IMR-90 (cell line): ENCODE data around the gene KDM2A. TPM values are rescaled to one million over a fixed set of nuclear protein-coding genes. Genes with fewer than 3 reads are reported as not detected.

Experiments used
- ATAC-seq: fragments of 200-7000 bp; cut with Tn5 transposase; 2 replicates; pipeline ENCODE4 v1.9.1; 2020; ENCODE audit warnings: low read depth, mild to moderate bottlenecking, moderate library complexity
- BruUV-seq: library from RNA; stranded (reverse); fragments of 400-500 nt; replicated peaks from 2 replicates; lab custom pipeline; 2021; lab: Mats Ljungman, UMichigan
- CTCF ChIA-PET: fragments of 300-600 bp; formaldehyde crosslinking; extraction: SDS; loops from one replicate; lab custom pipeline; 2021; ENCODE audit warnings: antibody characterized with exemption; lab: Yijun Ruan, JAX
- POLR2A ChIA-PET: fragments of 300-600 bp; sonication (Branson Sonifier 250); formaldehyde crosslinking; loops from one replicate; lab custom pipeline; 2022; ENCODE audit warnings: antibody characterized with exemption; ENCODE audit not compliant: unreplicated experiment; lab: Charles Lee
- DNase-seq: peaks from one replicate; pipeline ENCODE4 v3.0.0; 2013
- H2AFZ ChIP-seq: replicated peaks from 2 replicates; pipeline ENCODE3; 2013; ENCODE audit warnings: low read length, mild to moderate bottlenecking; ENCODE audit not compliant: poor library complexity
- H2AK5ac ChIP-seq: 2 replicates; pipeline ENCODE4 v1.6.1; 2013; ENCODE audit warnings: low read depth, low read length, inconsistent platforms
- H2AK9ac ChIP-seq: replicated peaks from 2 replicates; pipeline ENCODE3; 2013; ENCODE audit warnings: mild to moderate bottlenecking, low read depth, low read length, moderate library complexity; ENCODE audit not compliant: poor library complexity
- H2BK120ac ChIP-seq: 2 replicates; pipeline ENCODE4 v1.6.1; 2013; ENCODE audit warnings: low read depth, low read length, inconsistent platforms
- H2BK15ac ChIP-seq: 3 replicates; pipeline ENCODE4 v1.6.1; 2013; ENCODE audit warnings: low read depth, low read length, inconsistent platforms
- H2BK20ac ChIP-seq: 2 replicates; pipeline ENCODE4 v1.6.1; 2013; ENCODE audit warnings: low read depth, mild to moderate bottlenecking, inconsistent platforms, low read length, moderate library complexity
- H2BK5ac ChIP-seq: 2 replicates; pipeline ENCODE4 v1.6.1; 2013; ENCODE audit warnings: mild to moderate bottlenecking, low read depth, low read length, inconsistent platforms; ENCODE audit not compliant: poor library complexity, severe bottlenecking
- H3K14ac ChIP-seq: replicated peaks from 2 replicates; pipeline ENCODE4 v1.6.1; 2013; ENCODE audit warnings: low read depth, low read length, inconsistent platforms
- H3K18ac ChIP-seq: 2 replicates; pipeline ENCODE4 v1.6.1; 2013; ENCODE audit warnings: low read depth, low read length, control low read depth
- H3K23ac ChIP-seq: 2 replicates; pipeline ENCODE4 v1.6.1; 2013; ENCODE audit warnings: low read depth, low read length, inconsistent platforms
- H3K27ac ChIP-seq: 2 replicates; pipeline ENCODE4 v1.5.1; 2013; ENCODE audit warnings: mild to moderate bottlenecking, control low read depth, low read length; ENCODE audit not compliant: insufficient read depth
- H3K27me3 ChIP-seq: 2 replicates; pipeline ENCODE4 v1.6.1; 2013; ENCODE audit warnings: low read length; ENCODE audit not compliant: control insufficient read depth, insufficient read depth
- H3K36me3 ChIP-seq: 2 replicates; pipeline ENCODE4 v1.6.1; 2013; ENCODE audit warnings: low read length, mixed read lengths; ENCODE audit not compliant: control insufficient read depth, insufficient read depth
- H3K4ac ChIP-seq: 2 replicates; pipeline ENCODE4 v1.6.1; 2013; ENCODE audit warnings: low read depth, low read length, inconsistent platforms
- H3K4me1 ChIP-seq: 2 replicates; pipeline ENCODE4 v1.6.1; 2013; ENCODE audit warnings: low read length, mixed read lengths; ENCODE audit not compliant: control insufficient read depth, insufficient read depth
- H3K4me2 ChIP-seq: 2 replicates; pipeline ENCODE4 v1.6.1; 2013; ENCODE audit warnings: low read depth, mild to moderate bottlenecking, control low read depth, low read length, moderate library complexity
- H3K4me3 ChIP-seq: 2 replicates; pipeline ENCODE4 v1.5.1; 2013; ENCODE audit warnings: low read depth, mild to moderate bottlenecking, control low read depth, low read length, moderate library complexity; ENCODE audit not compliant: insufficient read depth
- H3K56ac ChIP-seq: 2 replicates; pipeline ENCODE4 v1.6.1; 2013; ENCODE audit warnings: low read length, inconsistent platforms; ENCODE audit not compliant: insufficient read depth; ENCODE audit errors: extremely low read depth
- H3K79me1 ChIP-seq, 2 experiments: 2 replicates each; pipeline ENCODE4 v1.6.1; 2013; ENCODE audit warnings: low read length in 2 of 2, inconsistent platforms in 1 of 2, low read depth in 1 of 2
- H3K9ac ChIP-seq: 2 replicates; pipeline ENCODE4 v1.6.1; 2013; ENCODE audit warnings: low read depth, low read length, control low read depth
- H3K9me1 ChIP-seq: 2 replicates; pipeline ENCODE4 v1.6.1; 2013; ENCODE audit warnings: low read length, inconsistent platforms; ENCODE audit not compliant: insufficient read depth
- H3K9me3 ChIP-seq: 2 replicates; pipeline ENCODE4 v1.6.1; 2013; ENCODE audit warnings: low read length; ENCODE audit not compliant: control insufficient read depth, insufficient read depth
- H4K20me1 ChIP-seq: 2 replicates; pipeline ENCODE4 v1.6.1; 2013; ENCODE audit warnings: low read length, inconsistent platforms; ENCODE audit not compliant: insufficient read depth
- H4K5ac ChIP-seq: 2 replicates; pipeline ENCODE4 v1.6.1; 2013; ENCODE audit warnings: mild to moderate bottlenecking, low read depth, low read length, control low read depth
- H4K8ac ChIP-seq, 2 experiments: 2 replicates each; pipeline ENCODE4 v1.6.1; 2013; ENCODE audit warnings: low read depth in 2 of 2, low read length in 2 of 2, control low read depth in 1 of 2, inconsistent platforms in 1 of 2
- H4K91ac ChIP-seq: 2 replicates; pipeline ENCODE4 v1.6.1; 2013; ENCODE audit warnings: low read depth, low read length, inconsistent platforms; ENCODE audit not compliant: insufficient read depth
- BHLHE40 ChIP-seq: fragments of 150-350 bp; IDR thresholded peaks from 2 replicates; pipeline ENCODE4 v1.6.1; 2016; ENCODE audit warnings: mild to moderate bottlenecking, low read depth, low read length
- CHD1 ChIP-seq: IDR thresholded peaks from 2 replicates; pipeline ENCODE4 v1.6.1; 2012; ENCODE audit warnings: low read depth, low read length, improper control_type of control experiment
- FOS ChIP-seq: fragments of 150-350 bp; IDR thresholded peaks from 2 replicates; pipeline ENCODE4 v1.6.1; 2016; ENCODE audit warnings: low read depth, low read length
- MAFK ChIP-seq: IDR thresholded peaks from 2 replicates; pipeline ENCODE4 v1.6.1; 2012; ENCODE audit warnings: low read depth, low read length, improper control_type of control experiment
- MAZ ChIP-seq: IDR thresholded peaks from 2 replicates; pipeline ENCODE4 v1.6.1; 2012; ENCODE audit warnings: low read depth, mild to moderate bottlenecking, low read length, improper control_type of control experiment, moderate library complexity, borderline replicate concordance
- MXI1 ChIP-seq: IDR thresholded peaks from 2 replicates; pipeline ENCODE4 v1.6.1; 2012; ENCODE audit warnings: low read depth, mild to moderate bottlenecking, low read length, moderate library complexity, borderline replicate concordance
- NFE2L2 ChIP-seq: fragments of 150-350 bp; IDR thresholded peaks from 2 replicates; pipeline ENCODE4 v1.6.1; 2016; ENCODE audit warnings: low read depth, mild to moderate bottlenecking, low read length
- POLR2A ChIP-seq: IDR thresholded peaks from 2 replicates; pipeline ENCODE4 v1.6.1; 2012; ENCODE audit warnings: mild to moderate bottlenecking, low read depth, low read length
- RAD21 ChIP-seq: IDR thresholded peaks from 2 replicates; pipeline ENCODE4 v1.6.1; 2012; ENCODE audit warnings: low read length, improper control_type of control experiment
- RCOR1 ChIP-seq: IDR thresholded peaks from 2 replicates; pipeline ENCODE4 v1.6.1; 2012; ENCODE audit warnings: mild to moderate bottlenecking, low read length, improper control_type of control experiment; ENCODE audit not compliant: insufficient replicate concordance
- RFX5 ChIP-seq: IDR thresholded peaks from 2 replicates; pipeline ENCODE4 v1.8.0; 2012; ENCODE audit warnings: low read depth, mild to moderate bottlenecking, low read length, moderate library complexity
- SMC3 ChIP-seq: fragments of 150-350 bp; IDR thresholded peaks from 2 replicates; pipeline ENCODE4 v1.6.1; 2016; ENCODE audit warnings: low read depth, mild to moderate bottlenecking, antibody characterized with exemption, low read length, moderate library complexity
- USF2 ChIP-seq: fragments of 150-350 bp; IDR thresholded peaks from 2 replicates; pipeline ENCODE4 v1.6.1; 2017; ENCODE audit warnings: mild to moderate bottlenecking, antibody characterized with exemption, low read length, low read depth
- WGBS, 2 experiments: methylation state at CpG; one replicate each; pipeline versions ENCODE4 v1.1.5 to v1.1.7; 2013; ENCODE audit warnings: missing lambda C conversion rate in 2 of 2; ENCODE audit not compliant: insufficient read length in 1 of 2; ENCODE audit errors: extremely low coverage in 2 of 2; 5-methylcytosine and 5-hydroxymethylcytosine counted together
- dilution Hi-C: fragments of 300-500 bp; cut with HindIII; formaldehyde crosslinking; loops from one replicate; pipeline ENCODE4 v1.14.3; 2018; ENCODE audit warnings: low sequenced_read_pairs; ENCODE audit not compliant: unreplicated experiment
- in situ Hi-C: fragments of 300-500 bp; cut with MboI; formaldehyde crosslinking; loops from 3 replicates; pipeline ENCODE4 v1.14.3; 2019; ENCODE audit warnings: low sequenced_read_pairs, inconsistent platforms, mixed read lengths
- intact Hi-C: fragments of 100-400 bp; cut with micrococcal nuclease; formaldehyde crosslinking; loops from 2 replicates; pipeline ENCODE4 v1.10.0; 2022
- polyA plus RNA-seq, 3 experiments: library from polyadenylated mRNA; depleted of rRNA; stranded (reverse); fragments of >200 nt; gene quantifications; 2 replicates each; pipeline ENCODE4 v1.2.3, GENCODE V29; 2012; ENCODE audit warnings: low replicate concordance in 1 of 3
- total RNA-seq: library from RNA; depleted of rRNA; stranded (reverse); fragments of >200 nt; gene quantifications from 2 replicates; pipeline ENCODE4 v1.2.3, GENCODE V29; 2012
- TF ChIP-seq, protein P1 (sequence below): fragments of 150-350 bp; IDR thresholded peaks from 2 replicates; pipeline ENCODE4 v1.6.1; 2016; ENCODE audit warnings: low read depth, mild to moderate bottlenecking, low read length, moderate library complexity, borderline replicate concordance
- TF ChIP-seq, protein P2 (sequence below): conservative IDR thresholded peaks from 2 replicates; pipeline ENCODE4 v1.5.1; 2012; ENCODE audit warnings: mild to moderate bottlenecking, low read depth, low read length, improper control_type of control experiment

KDM2A gene
- total and polyA plus RNA-seq, 2 of the 4 experiments (the other 2 are of a cell fraction), result 26.7 to 42.6 TPM

GRCh38 chr11:67301951-67302516, 183.0 kb downstream of the KDM2A start:
- Histone ChIP-seq H2AFZ (no peak overlapping the region), H2BK5ac (no peak overlapping the region), H3K27ac (no peak overlapping the region), H4K20me1 (peaks cover 4% of the 10 kb centered on the region), H4K8ac (peak overlapping the region in 1 of 2 experiments; percentile 15; a peak in 1 of 4 replicates), H4K5ac (no peak overlapping the region), H3K4ac (peak overlapping the region; percentile 21; the same call in 1 of the 2 replicates), H4K91ac (no peak overlapping the region; the same call in 1 of the 2 replicates), H3K56ac (no peak overlapping the region), H3K27me3 (no peaks in the 10 kb centered on the region), H2BK15ac (no peak overlapping the region), H2AK9ac (peak overlapping the region; percentile 94), H3K4me2 (peak overlapping the region; percentile 16; the same call in 1 of the 2 replicates), H2BK20ac (no peak overlapping the region), H3K9me3 (no peaks in the 10 kb centered on the region), H3K79me1 (peaks cover 2 to 41% of the 10 kb centered on the region in 2 experiments; a peak in 3 of 4 replicates), H2AK5ac (peak overlapping the region; percentile 20; the same call in 1 of the 2 replicates), H3K4me1 (peaks cover 18% of the 10 kb centered on the region), H3K14ac (no peak overlapping the region), H3K9ac (no peak overlapping the region), H3K18ac (no peak overlapping the region), H3K23ac (no peak overlapping the region), H3K36me3 (peaks cover 33% of the 10 kb centered on the region), H2BK120ac (no peak overlapping the region), H3K9me1 (peaks cover 3% of the 10 kb centered on the region), H3K4me3 (no peak overlapping the region)
- ChIA-PET POLR2A (no interaction called here), CTCF (interaction anchor here (1.0 kb wide), 1 partner anchor 14 kb away, joined by 3 read pairs; no protein-coding TSS in a partner anchor)
- intact Hi-C loops, result loop anchor here (1.0 to 2.0 kb wide), 2 partner anchors 13 to 36 kb away; partner anchors contain the start of genes ANKRD13D and GRK2
- in situ Hi-C loops, result no loop called here
- DNase-seq (peak; percentile 68), ATAC-seq (peak; percentile 73)
- WGBS, 2 experiments, result 0% methylated on average over 1 of the region's 15 CpGs; no CpG with 5 or more reads in 1 of the 2 experiments
- no TSS peak for BruUV-seq
- dilution Hi-C loops, result no loop called here
- TF ChIP-seq NFE2L2, result no peak
- no peak for TF ChIP-seq MAZ
- TF ChIP-seq SMC3, result no peak
- no peak for TF ChIP-seq RFX5
- TF ChIP-seq, protein P1, sequence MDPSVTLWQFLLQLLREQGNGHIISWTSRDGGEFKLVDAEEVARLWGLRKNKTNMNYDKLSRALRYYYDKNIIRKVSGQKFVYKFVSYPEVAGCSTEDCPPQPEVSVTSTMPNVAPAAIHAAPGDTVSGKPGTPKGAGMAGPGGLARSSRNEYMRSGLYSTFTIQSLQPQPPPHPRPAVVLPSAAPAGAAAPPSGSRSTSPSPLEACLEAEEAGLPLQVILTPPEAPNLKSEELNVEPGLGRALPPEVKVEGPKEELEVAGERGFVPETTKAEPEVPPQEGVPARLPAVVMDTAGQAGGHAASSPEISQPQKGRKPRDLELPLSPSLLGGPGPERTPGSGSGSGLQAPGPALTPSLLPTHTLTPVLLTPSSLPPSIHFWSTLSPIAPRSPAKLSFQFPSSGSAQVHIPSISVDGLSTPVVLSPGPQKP, result no peak
- no peak for TF ChIP-seq RCOR1
- TF ChIP-seq BHLHE40, result no peak
- TF ChIP-seq POLR2A, result no peak
- TF ChIP-seq FOS, result no peak
- TF ChIP-seq RAD21, result no peak
- no peak for TF ChIP-seq USF2
- TF ChIP-seq MXI1, result no peak
- no peak for TF ChIP-seq MAFK
- TF ChIP-seq CHD1, result no peak
- TF ChIP-seq, protein P2, sequence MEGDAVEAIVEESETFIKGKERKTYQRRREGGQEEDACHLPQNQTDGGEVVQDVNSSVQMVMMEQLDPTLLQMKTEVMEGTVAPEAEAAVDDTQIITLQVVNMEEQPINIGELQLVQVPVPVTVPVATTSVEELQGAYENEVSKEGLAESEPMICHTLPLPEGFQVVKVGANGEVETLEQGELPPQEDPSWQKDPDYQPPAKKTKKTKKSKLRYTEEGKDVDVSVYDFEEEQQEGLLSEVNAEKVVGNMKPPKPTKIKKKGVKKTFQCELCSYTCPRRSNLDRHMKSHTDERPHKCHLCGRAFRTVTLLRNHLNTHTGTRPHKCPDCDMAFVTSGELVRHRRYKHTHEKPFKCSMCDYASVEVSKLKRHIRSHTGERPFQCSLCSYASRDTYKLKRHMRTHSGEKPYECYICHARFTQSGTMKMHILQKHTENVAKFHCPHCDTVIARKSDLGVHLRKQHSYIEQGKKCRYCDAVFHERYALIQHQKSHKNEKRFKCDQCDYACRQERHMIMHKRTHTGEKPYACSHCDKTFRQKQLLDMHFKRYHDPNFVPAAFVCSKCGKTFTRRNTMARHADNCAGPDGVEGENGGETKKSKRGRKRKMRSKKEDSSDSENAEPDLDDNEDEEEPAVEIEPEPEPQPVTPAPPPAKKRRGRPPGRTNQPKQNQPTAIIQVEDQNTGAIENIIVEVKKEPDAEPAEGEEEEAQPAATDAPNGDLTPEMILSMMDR, result no peak
